A549 (cell line): ENCODE data around the gene BMP5. TPM values are rescaled to one million over a fixed set of nuclear protein-coding genes. Genes with fewer than 3 reads are reported as not detected.

Experiments
- ATAC-seq, 2 experiments: fragments of 200-7000 bp in 1 of 2; fragments of >200 bp in 1 of 2; cut with Nextera tagmentation in 1 of 2; cut with Tn5 transposase in 1 of 2; 3 replicates each; pipeline versions ENCODE4 v1.8.0 to v1.9.1; 2018 to 2020; ENCODE audit warnings: mild to moderate bottlenecking in 1 of 2, moderate library complexity in 1 of 2
- CTCF ChIA-PET: fragments of 300-600 bp; sonication (Branson Sonifier 250); formaldehyde crosslinking; extraction: SDS; loops from one replicate; lab custom pipeline; 2021; ENCODE audit warnings: antibody characterized with exemption, inconsistent platforms; lab: Yijun Ruan, JAX
- POLR2A ChIA-PET: fragments of 350-600 bp; formaldehyde crosslinking; extraction: SDS; loops from one replicate; lab custom pipeline; 2021; ENCODE audit warnings: antibody characterized with exemption, inconsistent platforms; lab: Yijun Ruan, JAX
- DNase-seq, 2 experiments: peaks; one replicate each; pipeline versions ENCODE4 v3.0.0 to v3.0.0-alpha.2; 2011 to 2016; ENCODE audit warnings: low read depth in 1 of 2, low spot score in 1 of 2
- FAIRE-seq: peaks from 2 replicates; lab custom pipeline; 2011; peaks lifted over from hg19 to GRCh38; lab: Jason Lieb, UNC
- H3K27ac ChIP-seq, 2 experiments: fragments of >200 bp; sonication (Bioruptor Twin); formaldehyde crosslinking; 3 replicates each; pipeline ENCODE4 v1.5.1; 2016 to 2017
- H3K4me1 ChIP-seq: fragments of >200 bp; sonication (Bioruptor Twin); formaldehyde crosslinking; 3 replicates; pipeline ENCODE4 v1.6.1; 2016
- H3K4me2 ChIP-seq: fragments of >200 bp; sonication (Bioruptor Twin); formaldehyde crosslinking; 3 replicates; pipeline ENCODE4 v1.6.1; 2016
- H3K4me3 ChIP-seq: fragments of >200 bp; sonication (Bioruptor Twin); formaldehyde crosslinking; 3 replicates; pipeline ENCODE4 v1.5.1; 2016
- H3K9me3 ChIP-seq: fragments of >200 bp; sonication (Bioruptor Twin); formaldehyde crosslinking; 3 replicates; pipeline ENCODE4 v1.6.1; 2016
- EHF ChIP-seq: fragments of 250-450 bp; sonication (Bioruptor Pico); IDR thresholded peaks from 2 replicates; pipeline ENCODE4 v1.5.0; 2020; ENCODE audit warnings: mild to moderate bottlenecking
- GATA3 ChIP-seq: IDR thresholded peaks from 2 replicates; pipeline ENCODE4 v1.6.1; 2012; ENCODE audit warnings: borderline replicate concordance
- HDAC2 ChIP-seq: fragments of 200-600 bp; sonication (generic); IDR thresholded peaks from 2 replicates; pipeline ENCODE4 v1.6.1; 2016
- HOXB13 ChIP-seq: fragments of 250-450 bp; sonication (Bioruptor Pico); IDR thresholded peaks from 2 replicates; pipeline ENCODE4 v1.5.0; 2020; ENCODE audit warnings: low read depth, mild to moderate bottlenecking, moderate library complexity
- JUNB ChIP-seq: fragments of >200 bp; sonication (Bioruptor Twin); formaldehyde crosslinking; IDR thresholded peaks from 2 replicates; pipeline ENCODE4 v1.6.1; 2016
- MAZ ChIP-seq: fragments of 150-350 bp; IDR thresholded peaks from 2 replicates; pipeline ENCODE4 v1.6.1; 2014; ENCODE audit warnings: antibody characterized with exemption, low read depth, low read length, borderline replicate concordance
- MYC ChIP-seq: IDR thresholded peaks from 2 replicates; pipeline ENCODE4 v1.6.1; 2012; ENCODE audit warnings: mild to moderate bottlenecking, inconsistent platforms, low read length, improper control_type of control experiment, borderline replicate concordance
- PHF8 ChIP-seq: fragments of 200-600 bp; sonication (generic); IDR thresholded peaks from 2 replicates; pipeline ENCODE4 v1.6.1; 2016; ENCODE audit warnings: low read depth, mild to moderate bottlenecking, antibody characterized with exemption, moderate library complexity, borderline replicate concordance
- RAD21 ChIP-seq, 2 experiments: fragments of >200 bp in 1 of 2; sonication (Bioruptor Twin) in 1 of 2; formaldehyde crosslinking in 1 of 2; IDR thresholded peaks in 1 of 2; conservative IDR thresholded peaks in 1 of 2; 2 replicates in 1 of 2; 3 replicates in 1 of 2; pipeline ENCODE4 v1.6.1; 2012 to 2018; ENCODE audit warnings: inconsistent platforms in 1 of 2
- RARB ChIP-seq: fragments of 250-450 bp; sonication (Bioruptor Pico); IDR thresholded peaks from 2 replicates; pipeline ENCODE4 v1.8.0; 2021; ENCODE audit warnings: mild to moderate bottlenecking, moderate library complexity
- RCOR1 ChIP-seq: fragments of 150-350 bp; IDR thresholded peaks from 2 replicates; pipeline ENCODE4 v1.6.1; 2014; ENCODE audit warnings: antibody characterized with exemption, low read length, low read depth
- RFX5 ChIP-seq: fragments of 450-650 bp; IDR thresholded peaks from 2 replicates; pipeline ENCODE4 v1.7.1; 2014; ENCODE audit warnings: antibody characterized with exemption, mild to moderate bottlenecking, moderate library complexity
- SMC3 ChIP-seq: fragments of >200 bp; sonication (Bioruptor Twin); formaldehyde crosslinking; IDR thresholded peaks from 3 replicates; pipeline ENCODE4 v1.6.1; 2018; ENCODE audit warnings: inconsistent platforms
- TFCP2L1 ChIP-seq: fragments of 250-450 bp; sonication (Bioruptor Pico); IDR thresholded peaks from 2 replicates; pipeline ENCODE4 v1.5.0; 2021; ENCODE audit warnings: mild to moderate bottlenecking
- TP53 ChIP-seq: fragments of 250-450 bp; sonication (Bioruptor Pico); IDR thresholded peaks from 2 replicates; pipeline ENCODE4 v1.5.0; 2021; ENCODE audit warnings: mild to moderate bottlenecking, moderate library complexity
- ZFP36 ChIP-seq: fragments of 450-650 bp; IDR thresholded peaks from 2 replicates; pipeline ENCODE4 v1.6.1; 2014; ENCODE audit warnings: borderline replicate concordance; ENCODE audit not compliant: partially characterized antibody
- WGBS: methylation state at CpG from one replicate; pipeline ENCODE4 v1.1.6; 2017; ENCODE audit errors: missing lambda C conversion rate; 5-methylcytosine and 5-hydroxymethylcytosine counted together
- polyA plus RNA-seq, 4 experiments: library from polyadenylated mRNA; depleted of rRNA in 3 of 4; stranded (reverse); fragments of >200 nt; fragmentation: RNase III in 1 of 4; extraction: RNeasy Plus Mini Kit Qiagen cat#74134 plus additional on column Dnase treatment in 1 of 4; gene quantifications; 2 replicates in 3 of 4; 3 replicates in 1 of 4; pipeline ENCODE4 v1.2.3, GENCODE V29; 2011 to 2017
- TF ChIP-seq, protein P1 (sequence below): fragments of 150-350 bp; IDR thresholded peaks from 2 replicates; pipeline ENCODE4 v1.6.1; 2014; ENCODE audit warnings: low read depth, mild to moderate bottlenecking, low read length
- TF ChIP-seq, protein P2 (sequence below): fragments of 450-650 bp; IDR thresholded peaks from 2 replicates; pipeline ENCODE4 v1.6.1; 2014; ENCODE audit warnings: antibody characterized with exemption
- TF ChIP-seq, protein P3 (sequence below): IDR thresholded peaks from 2 replicates; pipeline ENCODE4 v1.6.1; 2012
- TF ChIP-seq, protein P4 (sequence below): fragments of >200 bp; sonication (Bioruptor Twin); formaldehyde crosslinking; IDR thresholded peaks from 3 replicates; pipeline ENCODE4 v1.5.1; 2016
- TF ChIP-seq, protein P5 (sequence below): fragments of 250-450 bp; sonication (Bioruptor Pico); IDR thresholded peaks from 2 replicates; pipeline ENCODE4 v1.5.0; 2020; ENCODE audit warnings: low read depth, mild to moderate bottlenecking, moderate library complexity
- TF ChIP-seq, protein P6 (sequence below): fragments of 250-450 bp; sonication (Bioruptor Pico); IDR thresholded peaks from 2 replicates; pipeline ENCODE4 v1.5.0; 2021; ENCODE audit warnings: mild to moderate bottlenecking, moderate library complexity, borderline replicate concordance
- TF ChIP-seq, protein P7 (sequence below): fragments of >200 bp; sonication (Bioruptor Twin); formaldehyde crosslinking; IDR thresholded peaks from 2 replicates; pipeline ENCODE4 v1.6.1; 2016

Gene BMP5
- polyA plus RNA-seq, 2 of the 4 experiments (the other 2 are of a cell fraction) = 0.04 to 0.12 TPM

DNA sequence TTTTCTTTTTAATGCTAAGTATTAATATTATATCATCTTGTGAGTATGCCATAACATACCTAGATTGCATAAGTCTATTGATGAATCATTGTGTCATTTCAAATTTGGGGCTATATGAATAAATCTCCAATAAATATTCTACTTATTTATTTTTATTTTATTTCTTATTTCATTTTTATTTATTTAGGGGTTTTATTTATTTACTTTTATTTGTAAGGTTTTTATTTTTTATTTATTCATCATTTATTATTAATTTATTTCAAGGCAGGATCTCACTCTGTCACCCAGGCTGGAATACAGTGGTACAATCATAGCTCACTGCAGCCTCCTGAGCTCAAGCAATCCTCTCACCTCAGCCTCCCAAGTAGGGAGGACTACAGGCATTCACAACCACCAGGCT lies 36.3 kb downstream of the BMP5 start (continued):
- TF ChIP-seq, protein P1, sequence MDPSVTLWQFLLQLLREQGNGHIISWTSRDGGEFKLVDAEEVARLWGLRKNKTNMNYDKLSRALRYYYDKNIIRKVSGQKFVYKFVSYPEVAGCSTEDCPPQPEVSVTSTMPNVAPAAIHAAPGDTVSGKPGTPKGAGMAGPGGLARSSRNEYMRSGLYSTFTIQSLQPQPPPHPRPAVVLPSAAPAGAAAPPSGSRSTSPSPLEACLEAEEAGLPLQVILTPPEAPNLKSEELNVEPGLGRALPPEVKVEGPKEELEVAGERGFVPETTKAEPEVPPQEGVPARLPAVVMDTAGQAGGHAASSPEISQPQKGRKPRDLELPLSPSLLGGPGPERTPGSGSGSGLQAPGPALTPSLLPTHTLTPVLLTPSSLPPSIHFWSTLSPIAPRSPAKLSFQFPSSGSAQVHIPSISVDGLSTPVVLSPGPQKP = no peak
- TF ChIP-seq RCOR1 = no peak

DNA sequence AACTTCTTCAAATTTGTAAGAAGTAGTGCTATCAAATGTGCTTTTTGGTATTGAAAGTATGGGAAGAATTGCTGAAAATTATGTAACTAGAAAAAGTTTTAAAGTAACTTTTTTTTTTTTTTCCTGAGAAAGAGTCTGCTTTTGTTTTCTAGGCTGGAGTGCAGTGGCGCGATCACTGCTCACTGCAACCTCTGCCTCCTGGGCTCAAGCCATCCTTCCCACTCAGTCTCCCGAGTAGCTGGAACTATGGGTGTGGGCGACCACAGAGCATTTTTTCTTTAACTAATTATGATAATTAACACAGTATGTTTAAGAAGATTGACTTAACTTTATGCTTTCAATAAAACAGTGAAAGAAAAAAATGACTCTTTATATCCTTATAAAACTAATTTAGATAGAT lies 38.4 kb downstream of the BMP5 start:
- no peaks in the 10 kb centered on the region for H3K9me3 ChIP-seq

DNA sequence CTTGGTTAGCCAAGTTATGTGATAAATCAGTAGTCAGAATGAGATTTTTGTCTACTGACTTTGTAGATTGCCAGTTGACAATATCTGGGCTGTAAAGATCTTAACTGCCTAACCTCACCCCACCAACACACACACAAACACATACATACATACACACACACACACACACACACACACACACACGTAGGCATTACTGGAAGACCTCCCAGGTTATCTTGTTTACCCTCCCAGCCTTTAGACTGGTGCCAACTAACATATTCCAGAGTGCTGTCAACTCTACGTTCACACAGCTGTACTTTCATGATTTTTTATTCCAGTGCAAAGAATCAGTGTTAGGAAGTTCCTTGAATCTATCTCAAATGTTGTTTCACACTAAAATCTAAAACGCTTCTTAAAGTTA lies 38.9 kb downstream of the BMP5 start:
- FAIRE-seq (no peak), DNase-seq (peak in 1 of 2 experiments; percentile 17), ATAC-seq (no peak)
- Histone ChIP-seq H3K4me3 (no peak overlapping the region), H3K4me1 (no peaks in the 10 kb centered on the region), H3K4me2 (no peak overlapping the region), H3K9me3 (no peaks in the 10 kb centered on the region), H3K27ac (no peak overlapping the region)
- 24% methylated on average over 3 of the region's 3 CpGs for WGBS
- ChIA-PET CTCF (no interaction called here), POLR2A (no interaction called here)
- TF ChIP-seq SMC3 = no peak
- TF ChIP-seq, protein P2, sequence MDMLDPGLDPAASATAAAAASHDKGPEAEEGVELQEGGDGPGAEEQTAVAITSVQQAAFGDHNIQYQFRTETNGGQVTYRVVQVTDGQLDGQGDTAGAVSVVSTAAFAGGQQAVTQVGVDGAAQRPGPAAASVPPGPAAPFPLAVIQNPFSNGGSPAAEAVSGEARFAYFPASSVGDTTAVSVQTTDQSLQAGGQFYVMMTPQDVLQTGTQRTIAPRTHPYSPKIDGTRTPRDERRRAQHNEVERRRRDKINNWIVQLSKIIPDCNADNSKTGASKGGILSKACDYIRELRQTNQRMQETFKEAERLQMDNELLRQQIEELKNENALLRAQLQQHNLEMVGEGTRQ = no peak
- TF ChIP-seq, protein P3, sequence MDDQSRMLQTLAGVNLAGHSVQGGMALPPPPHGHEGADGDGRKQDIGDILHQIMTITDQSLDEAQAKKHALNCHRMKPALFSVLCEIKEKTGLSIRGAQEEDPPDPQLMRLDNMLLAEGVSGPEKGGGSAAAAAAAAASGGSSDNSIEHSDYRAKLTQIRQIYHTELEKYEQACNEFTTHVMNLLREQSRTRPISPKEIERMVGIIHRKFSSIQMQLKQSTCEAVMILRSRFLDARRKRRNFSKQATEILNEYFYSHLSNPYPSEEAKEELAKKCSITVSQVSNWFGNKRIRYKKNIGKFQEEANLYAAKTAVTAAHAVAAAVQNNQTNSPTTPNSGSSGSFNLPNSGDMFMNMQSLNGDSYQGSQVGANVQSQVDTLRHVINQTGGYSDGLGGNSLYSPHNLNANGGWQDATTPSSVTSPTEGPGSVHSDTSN = no peak
- TF ChIP-seq, protein P1 = no peak
- TF ChIP-seq, protein P4, sequence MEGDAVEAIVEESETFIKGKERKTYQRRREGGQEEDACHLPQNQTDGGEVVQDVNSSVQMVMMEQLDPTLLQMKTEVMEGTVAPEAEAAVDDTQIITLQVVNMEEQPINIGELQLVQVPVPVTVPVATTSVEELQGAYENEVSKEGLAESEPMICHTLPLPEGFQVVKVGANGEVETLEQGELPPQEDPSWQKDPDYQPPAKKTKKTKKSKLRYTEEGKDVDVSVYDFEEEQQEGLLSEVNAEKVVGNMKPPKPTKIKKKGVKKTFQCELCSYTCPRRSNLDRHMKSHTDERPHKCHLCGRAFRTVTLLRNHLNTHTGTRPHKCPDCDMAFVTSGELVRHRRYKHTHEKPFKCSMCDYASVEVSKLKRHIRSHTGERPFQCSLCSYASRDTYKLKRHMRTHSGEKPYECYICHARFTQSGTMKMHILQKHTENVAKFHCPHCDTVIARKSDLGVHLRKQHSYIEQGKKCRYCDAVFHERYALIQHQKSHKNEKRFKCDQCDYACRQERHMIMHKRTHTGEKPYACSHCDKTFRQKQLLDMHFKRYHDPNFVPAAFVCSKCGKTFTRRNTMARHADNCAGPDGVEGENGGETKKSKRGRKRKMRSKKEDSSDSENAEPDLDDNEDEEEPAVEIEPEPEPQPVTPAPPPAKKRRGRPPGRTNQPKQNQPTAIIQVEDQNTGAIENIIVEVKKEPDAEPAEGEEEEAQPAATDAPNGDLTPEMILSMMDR = no peak
- TF ChIP-seq RFX5 = no peak
- TF ChIP-seq GATA3 = peak; percentile 22; the same call in 1 of the 2 replicates

More for the DNA sequence above, 38.4 kb downstream of the BMP5 start:
- TF ChIP-seq MAZ (no peak), HOXB13 (CRISPR knock-in tag) (no peak), TP53 (CRISPR knock-in tag) (no peak), SMC3 (no peak), MYC (no peak), RCOR1 (no peak), EHF (CRISPR knock-in tag) (no peak), TFCP2L1 (CRISPR knock-in tag) (no peak), ZFP36 (no peak), JUNB (no peak), RFX5 (no peak), HDAC2 (no peak), RARB (CRISPR knock-in tag) (no peak), PHF8 (no peak), RAD21 (conservative IDR thresholded peaks at IDR 0.05 in 1 of 2, IDR thresholded peaks at IDR 0.05 in 1 of 2) (no peak)
- TF ChIP-seq, protein P5, sequence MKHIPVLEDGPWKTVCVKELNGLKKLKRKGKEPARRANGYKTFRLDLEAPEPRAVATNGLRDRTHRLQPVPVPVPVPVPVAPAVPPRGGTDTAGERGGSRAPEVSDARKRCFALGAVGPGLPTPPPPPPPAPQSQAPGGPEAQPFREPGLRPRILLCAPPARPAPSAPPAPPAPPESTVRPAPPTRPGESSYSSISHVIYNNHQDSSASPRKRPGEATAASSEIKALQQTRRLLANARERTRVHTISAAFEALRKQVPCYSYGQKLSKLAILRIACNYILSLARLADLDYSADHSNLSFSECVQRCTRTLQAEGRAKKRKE (CRISPR knock-in tag) = no peak
- TF ChIP-seq, protein P6, sequence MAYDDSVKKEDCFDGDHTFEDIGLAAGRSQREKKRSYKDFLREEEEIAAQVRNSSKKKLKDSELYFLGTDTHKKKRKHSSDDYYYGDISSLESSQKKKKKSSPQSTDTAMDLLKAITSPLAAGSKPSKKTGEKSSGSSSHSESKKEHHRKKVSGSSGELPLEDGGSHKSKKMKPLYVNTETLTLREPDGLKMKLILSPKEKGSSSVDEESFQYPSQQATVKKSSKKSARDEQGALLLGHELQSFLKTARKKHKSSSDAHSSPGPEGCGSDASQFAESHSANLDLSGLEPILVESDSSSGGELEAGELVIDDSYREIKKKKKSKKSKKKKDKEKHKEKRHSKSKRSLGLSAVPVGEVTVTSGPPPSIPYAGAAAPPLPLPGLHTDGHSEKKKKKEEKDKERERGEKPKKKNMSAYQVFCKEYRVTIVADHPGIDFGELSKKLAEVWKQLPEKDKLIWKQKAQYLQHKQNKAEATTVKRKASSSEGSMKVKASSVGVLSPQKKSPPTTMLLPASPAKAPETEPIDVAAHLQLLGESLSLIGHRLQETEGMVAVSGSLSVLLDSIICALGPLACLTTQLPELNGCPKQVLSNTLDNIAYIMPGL = no peak
- TF ChIP-seq, protein P2 = no peak
- TF ChIP-seq, protein P7, sequence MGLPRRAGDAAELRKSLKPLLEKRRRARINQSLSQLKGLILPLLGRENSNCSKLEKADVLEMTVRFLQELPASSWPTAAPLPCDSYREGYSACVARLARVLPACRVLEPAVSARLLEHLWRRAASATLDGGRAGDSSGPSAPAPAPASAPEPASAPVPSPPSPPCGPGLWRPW = no peak
- Histone ChIP-seq H3K4me1 (no peaks in the 10 kb centered on the region), H3K27ac (no peak overlapping the region), H3K4me3 (no peak overlapping the region), H3K4me2 (no peak overlapping the region)
- no peak for ATAC-seq
- no peak for DNase-seq
- CTCF ChIA-PET = no interaction called here
- 75% methylated on average over 4 of the region's 4 CpGs for WGBS
- no peak for FAIRE-seq
- POLR2A ChIA-PET = no interaction called here
